SK-N-SH (cell line): ENCODE results near the gene ACCS. TPM values are rescaled to one million over a fixed set of nuclear protein-coding genes. Genes with fewer than 3 reads are reported as not detected.

Experiments used
- CTCF ChIA-PET: fragments of 300-600, 350-600 bp; formaldehyde crosslinking; extraction: SDS; loops from one replicate; lab custom pipeline; 2021; lab: Yijun Ruan, JAX
- POLR2A ChIA-PET: fragments of 350-600 bp; sonication (Branson Sonifier 250); formaldehyde crosslinking; extraction: SDS; loops from one replicate; lab custom pipeline; 2020; ENCODE audit warnings: antibody characterized with exemption, inconsistent platforms; lab: Yijun Ruan, JAX
- DNase-seq: peaks from one replicate; pipeline ENCODE4 v3.0.0; 2012
- H2AFZ ChIP-seq: fragments of 200-600 bp; sonication (generic); 2 replicates; pipeline ENCODE4 v1.8.1; 2016; ENCODE audit warnings: antibody characterized with exemption, mild to moderate bottlenecking, low read depth
- H3F3A ChIP-seq: fragments of 200-600 bp; sonication (generic); replicated peaks from 2 replicates; pipeline ENCODE3; 2016; ENCODE audit warnings: antibody characterized with exemption, mild to moderate bottlenecking; ENCODE audit not compliant: insufficient read depth
- H3K27ac ChIP-seq, 2 experiments: fragments of 200-500 bp in 1 of 2; fragments of 200-600 bp in 1 of 2; sonication (Bioruptor generic) in 1 of 2; sonication (generic), shearing (Covaris generic) in 1 of 2; 2 replicates each; pipeline versions ENCODE4 v1.5.1 to v1.6.1; 2014 to 2016; ENCODE audit warnings: low read depth in 2 of 2, inconsistent platforms in 1 of 2, low read length in 1 of 2, mild to moderate bottlenecking in 1 of 2, mixed read lengths in 1 of 2
- H3K27me3 ChIP-seq: fragments of 200-600 bp; sonication (generic), shearing (Covaris generic); 2 replicates; pipeline ENCODE4 v1.6.1; 2016; ENCODE audit warnings: mixed run types; ENCODE audit not compliant: insufficient read depth
- H3K36me3 ChIP-seq, 2 experiments: fragments of 200-500 bp in 1 of 2; fragments of 200-600 bp in 1 of 2; sonication (Bioruptor generic) in 1 of 2; sonication (generic) in 1 of 2; replicated peaks in 1 of 2; 2 replicates each; pipeline versions ENCODE3 to v1.5.1; 2014 to 2016; ENCODE audit warnings: low read length in 1 of 2, mild to moderate bottlenecking in 1 of 2; ENCODE audit not compliant: insufficient read depth in 2 of 2, control insufficient read depth in 1 of 2
- H3K4me1 ChIP-seq, 2 experiments: fragments of 200-500 bp in 1 of 2; fragments of 200-600 bp in 1 of 2; sonication (Bioruptor generic) in 1 of 2; sonication (generic), shearing (Covaris generic) in 1 of 2; 2 replicates each; pipeline versions ENCODE4 v1.5.1 to v1.6.1; 2014 to 2016; ENCODE audit warnings: low read depth in 1 of 2, low read length in 1 of 2, mixed run types in 1 of 2; ENCODE audit not compliant: insufficient read depth in 2 of 2, control insufficient read depth in 1 of 2
- H3K4me2 ChIP-seq: fragments of 200-600 bp; sonication (generic), shearing (Covaris generic); 2 replicates; pipeline ENCODE4 v1.6.1; 2017; ENCODE audit warnings: mixed run types
- H3K4me3 ChIP-seq, 2 experiments: fragments of 200-500 bp in 1 of 2; fragments of 200-600 bp in 1 of 2; sonication (Bioruptor generic) in 1 of 2; sonication (generic), shearing (Covaris generic) in 1 of 2; 2 replicates each; pipeline versions ENCODE4 v1.5.1 to v1.8.1; 2014 to 2016; ENCODE audit warnings: low read depth in 2 of 2, inconsistent platforms in 1 of 2, low read length in 1 of 2, mild to moderate bottlenecking in 1 of 2, mixed read lengths in 1 of 2, moderate library complexity in 1 of 2
- H3K79me2 ChIP-seq: fragments of 200-600 bp; sonication (generic); 2 replicates; pipeline ENCODE4 v1.8.1; 2017; ENCODE audit warnings: mild to moderate bottlenecking; ENCODE audit not compliant: insufficient read depth
- H3K9ac ChIP-seq: fragments of 200-600 bp; sonication (generic); 2 replicates; pipeline ENCODE4 v1.6.1; 2017; ENCODE audit warnings: mixed run types
- H3K9me2 ChIP-seq: fragments of 200-600 bp; sonication (generic); 2 replicates; pipeline ENCODE4 v1.6.1; 2017; ENCODE audit warnings: mixed run types
- H3K9me3 ChIP-seq: fragments of 200-600 bp; sonication (generic); 2 replicates; pipeline ENCODE4 v1.6.1; 2017; ENCODE audit warnings: mixed run types, mild to moderate bottlenecking, moderate library complexity
- H4K20me1 ChIP-seq: fragments of 200-600 bp; sonication (generic); 2 replicates; pipeline ENCODE4 v1.6.1; 2017; ENCODE audit warnings: mild to moderate bottlenecking, mixed run types; ENCODE audit not compliant: insufficient read depth
- FOSL2 ChIP-seq: IDR thresholded peaks from 2 replicates; pipeline ENCODE4 v1.4.0; 2012; ENCODE audit warnings: low read depth, mild to moderate bottlenecking, moderate library complexity, borderline replicate concordance
- FOXJ3 ChIP-seq: sonication (generic); formaldehyde crosslinking; IDR thresholded peaks from 2 replicates; pipeline ENCODE4 v1.5.1; 2020; ENCODE audit warnings: mild to moderate bottlenecking, missing genetic modification reagents
- FOXM1 ChIP-seq: IDR thresholded peaks from 2 replicates; pipeline ENCODE4 v1.4.0; 2012; ENCODE audit warnings: low read depth, mild to moderate bottlenecking
- GATA2 ChIP-seq: sonication (generic); formaldehyde crosslinking; IDR thresholded peaks from 2 replicates; pipeline ENCODE4 v1.5.0; 2020; ENCODE audit warnings: mild to moderate bottlenecking, missing genetic modification reagents
- RAD21 ChIP-seq: IDR thresholded peaks from 2 replicates; pipeline ENCODE4 v1.6.1; 2012; ENCODE audit warnings: mild to moderate bottlenecking, low read length
- SMC3 ChIP-seq: IDR thresholded peaks from 2 replicates; pipeline ENCODE4 v1.6.1; 2012; ENCODE audit warnings: low read depth, low read length, improper control_type of control experiment
- TEAD4 ChIP-seq: IDR thresholded peaks from 2 replicates; pipeline ENCODE4 v1.4.0; 2012; ENCODE audit warnings: mild to moderate bottlenecking, borderline replicate concordance; ENCODE audit not compliant: insufficient read depth
- USF2 ChIP-seq: fragments of 150-350 bp; IDR thresholded peaks from 2 replicates; pipeline ENCODE4 v1.6.1; 2017; ENCODE audit warnings: antibody characterized with exemption, low read length, low read depth, borderline replicate concordance
- WGBS: methylation state at CpG from one replicate; pipeline ENCODE4 v1.1.6; 2017; ENCODE audit warnings: low lambda C conversion rate; 5-methylcytosine and 5-hydroxymethylcytosine counted together
- polyA plus RNA-seq, 3 experiments: library from polyadenylated mRNA; depleted of rRNA; stranded (reverse); fragments of >200 nt; gene quantifications; 2 replicates each; pipeline ENCODE4 v1.2.3, GENCODE V29; 2012

Gene ACCS
- polyA plus RNA-seq, 1 of the 3 experiments (the other 2 are of a cell fraction): 28.5 TPM

DNA sequence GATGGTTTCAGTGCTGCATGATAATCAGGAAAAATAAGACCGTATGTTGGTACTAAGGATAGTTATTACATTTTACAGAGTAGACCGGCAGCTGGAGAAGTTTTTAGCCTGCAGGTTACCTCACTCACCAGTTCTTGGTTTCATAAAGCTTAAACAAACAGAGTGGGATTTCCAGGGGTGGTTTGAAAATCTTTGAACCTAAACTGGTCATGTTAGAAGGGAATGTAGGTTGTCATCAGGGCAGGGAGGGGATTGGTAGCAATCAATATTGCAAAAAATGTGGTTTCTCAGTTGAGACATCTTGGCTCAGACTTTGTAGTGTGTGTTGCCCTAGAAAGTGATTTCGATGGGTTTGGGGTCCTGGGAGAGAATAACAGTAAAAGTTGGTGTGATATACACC is 46.9 kb downstream of the ACCS start:
- no peak for TF ChIP-seq FOXJ3
- TF ChIP-seq RAD21: no peak
- no peak for TF ChIP-seq GATA2
- CTCF ChIA-PET: interaction anchor here (1.3 to 5.7 kb wide), 4 partner anchors 9 to 426 kb away, joined by 3 to 31 read pairs (median 7); partner anchors contain the start of gene EXT2
- H3K4me1 ChIP-seq: peaks cover 14 to 16% of the 10 kb centered on the region in 2 experiments; a peak in 3 of 4 replicates
- no peaks in the 10 kb centered on the region for H3K79me2 ChIP-seq
- no peaks in the 10 kb centered on the region for H3K9me2 ChIP-seq
- H3K9me3 ChIP-seq: no peaks in the 10 kb centered on the region
- H3K36me3 ChIP-seq: peaks cover 14 to 57% of the 10 kb centered on the region in 2 experiments
- H4K20me1 ChIP-seq: peaks cover 10% of the 10 kb centered on the region; the same call in 1 of the 2 replicates
- no peaks in the 10 kb centered on the region for H3K27me3 ChIP-seq
- POLR2A ChIA-PET: no interaction called here
- H3K27ac ChIP-seq: peak overlapping the region in 1 of 2 experiments; percentile 76; a peak in 2 of 4 replicates
- no peak overlapping the region for H2AFZ ChIP-seq
- no peak for DNase-seq
- no peak overlapping the region for H3K4me3 ChIP-seq
- no peak overlapping the region for H3K4me2 ChIP-seq
- WGBS: 94% methylated on average over 3 of the region's 3 CpGs
- peaks cover 8% of the 10 kb centered on the region for H3F3A ChIP-seq
- no peak overlapping the region for H3K9ac ChIP-seq

GRCh38 chr11:44113572-44113971 is 47.5 kb downstream of the ACCS start:
- peaks cover 14 to 16% of the 10 kb centered on the region in 2 experiments; a peak in 3 of 4 replicates for H3K4me1 ChIP-seq
- peaks cover 8% of the 10 kb centered on the region for H3F3A ChIP-seq
- no peak overlapping the region for H3K4me2 ChIP-seq
- no peaks in the 10 kb centered on the region for H3K9me3 ChIP-seq
- no peak overlapping the region for H3K27ac ChIP-seq
- H3K36me3 ChIP-seq: peaks cover 14 to 53% of the 10 kb centered on the region in 2 experiments
- H3K4me3 ChIP-seq: no peak overlapping the region
- H3K9ac ChIP-seq: no peak overlapping the region
- CTCF ChIA-PET: interaction anchor here (2.4 to 5.7 kb wide), 3 partner anchors 10 to 173 kb away, joined by 7 to 31 read pairs (median 7); partner anchors contain the start of gene EXT2
- no peaks in the 10 kb centered on the region for H3K79me2 ChIP-seq
- peaks cover 10% of the 10 kb centered on the region; the same call in 1 of the 2 replicates for H4K20me1 ChIP-seq
- TF ChIP-seq SMC3 (no peak), FOSL2 (no peak), TEAD4 (no peak), USF2 (no peak)
- POLR2A ChIA-PET: no interaction called here
- H3K9me2 ChIP-seq: no peaks in the 10 kb centered on the region
- DNase-seq: no peak
- no peak overlapping the region for H2AFZ ChIP-seq
- WGBS: 95% methylated on average over 3 of the region's 3 CpGs
- no peaks in the 10 kb centered on the region for H3K27me3 ChIP-seq

- ChIA-PET POLR2A (no interaction called here), CTCF (interaction anchor here (0.8 to 5.7 kb wide), 4 partner anchors 12 to 169 kb away, joined by 3 to 31 read pairs (median 4); partner anchors contain the start of gene EXT2)
- 99% methylated on average over 3 of the region's 3 CpGs for WGBS
- Histone ChIP-seq H3K36me3 (peaks cover 22 to 43% of the 10 kb centered on the region in 2 experiments), H3K9ac (no peak overlapping the region), H3K27ac (no peak overlapping the region), H3K4me3 (no peak overlapping the region), H3K9me3 (no peaks in the 10 kb centered on the region), H3K79me2 (no peaks in the 10 kb centered on the region), H3K4me1 (peaks cover 12% of the 10 kb centered on the region in 2 experiments; a peak in 3 of 4 replicates), H2AFZ (no peak overlapping the region), H3F3A (peaks cover 8% of the 10 kb centered on the region), H3K4me2 (no peak overlapping the region), H3K9me2 (no peaks in the 10 kb centered on the region), H3K27me3 (no peaks in the 10 kb centered on the region), H4K20me1 (peaks cover 10% of the 10 kb centered on the region; the same call in 1 of the 2 replicates)
- no peak for DNase-seq
- TF ChIP-seq FOXM1: no peak
These were observed 50.3 kb downstream of the ACCS start for GRCh38 chr11:44116234-44116830.
